HG03520 (cell line): ENCODE measurements around the gene CSNK1A1.

ENCODE experiments used
- ATAC-seq: cut with Tn5 transposase; IDR thresholded peaks from one replicate; pipeline ENCODE4 v1.9.1; 2021; ENCODE audit warnings: mild to moderate bottlenecking, moderate library complexity; ENCODE audit not compliant: unreplicated experiment

Gene CSNK1A1

GRCh38 chr5:149575131-149575530 lies 23.9 kb upstream of the CSNK1A1 start:
- no peak for ATAC-seq

GRCh38 chr5:149572576-149573231 lies 21.5 kb upstream of the CSNK1A1 start:
- no peak for ATAC-seq

GRCh38 chr5:149572170-149572569 lies 20.9 kb upstream of the CSNK1A1 start:
- ATAC-seq, result no peak

GRCh38 chr5:149567226-149567625 lies 16.0 kb upstream of the CSNK1A1 start:
- no peak for ATAC-seq

- peak; percentile 84 for ATAC-seq
Observed at GRCh38 chr5:149564542-149565140, 13.4 kb upstream of the CSNK1A1 start.

GRCh38 chr5:149563466-149563865 lies 12.2 kb upstream of the CSNK1A1 start:
- no peak for ATAC-seq

- no peak for ATAC-seq
Observed at GRCh38 chr5:149561848-149562247, 10.6 kb upstream of the CSNK1A1 start.

GRCh38 chr5:149559706-149560105 lies 8.5 kb upstream of the CSNK1A1 start:
- ATAC-seq, result no peak

GRCh38 chr5:149552553-149553160 lies 1.4 kb upstream of the CSNK1A1 start:
- no peak for ATAC-seq

GRCh38 chr5:149552038-149552494 lies 827 bp upstream of the CSNK1A1 start:
- no peak for ATAC-seq

GRCh38 chr5:149550594-149551226 lies 529 bp downstream of the CSNK1A1 start:
- peak; percentile 1 for ATAC-seq

GRCh38 chr5:149550268-149550583 lies 1.0 kb downstream of the CSNK1A1 start:
- no peak for ATAC-seq

GRCh38 chr5:149549461-149550267 lies 1.6 kb downstream of the CSNK1A1 start:
- no peak for ATAC-seq

- ATAC-seq, result no peak
Observed at GRCh38 chr5:149546974-149547373, 4.3 kb downstream of the CSNK1A1 start.

GRCh38 chr5:149545327-149545726 lies 5.9 kb downstream of the CSNK1A1 start:
- ATAC-seq, result no peak

- ATAC-seq, result no peak
Observed at GRCh38 chr5:149544028-149544420, 7.2 kb downstream of the CSNK1A1 start.

GRCh38 chr5:149543361-149544027 lies 7.7 kb downstream of the CSNK1A1 start:
- ATAC-seq, result no peak

- ATAC-seq, result no peak
Observed at GRCh38 chr5:149541893-149542292, 9.3 kb downstream of the CSNK1A1 start.

GRCh38 chr5:149540089-149540488 lies 11.2 kb downstream of the CSNK1A1 start:
- no peak for ATAC-seq

- no peak for ATAC-seq
Observed at GRCh38 chr5:149537374-149537975, 13.8 kb downstream of the CSNK1A1 start.
